HUDEP-2 (cell line): ENCODE data around the gene ADRB2.
A peak's percentile ranks its signal among the peaks of the same experiment; 100 is the strongest.

Source experiments
- DNase-seq, 76 experiments: peaks; one replicate each; lab custom pipeline; 2025; ENCODE audit not compliant: unreplicated experiment in 76 of 76; lab: John Stamatoyannopoulos, UW

Gene ADRB2

GRCh38 chr5:148804393-148804792 lies 22.0 kb upstream of the ADRB2 start:
- DNase-seq, result no peak

- no peak for DNase-seq
Observed at GRCh38 chr5:148805326-148806290, 20.8 kb upstream of the ADRB2 start.

GRCh38 chr5:148806520-148806931 lies 19.9 kb upstream of the ADRB2 start:
- no peak for DNase-seq

GRCh38 chr5:148807851-148808250 lies 18.6 kb upstream of the ADRB2 start:
- DNase-seq, result no peak

GRCh38 chr5:148808864-148809642 lies 17.4 kb upstream of the ADRB2 start:
- DNase-seq, result no peak

- no peak for DNase-seq
Observed at GRCh38 chr5:148809781-148810524, 16.5 kb upstream of the ADRB2 start.

- DNase-seq, result no peak
Observed at GRCh38 chr5:148810823-148811222, 15.6 kb upstream of the ADRB2 start.

GRCh38 chr5:148811756-148812155 lies 14.7 kb upstream of the ADRB2 start:
- no peak for DNase-seq

GRCh38 chr5:148815086-148815485 lies 11.3 kb upstream of the ADRB2 start:
- DNase-seq, result no peak

- DNase-seq, result no peak
Observed at GRCh38 chr5:148815578-148815977, 10.8 kb upstream of the ADRB2 start.

GRCh38 chr5:148816357-148816756 lies 10.1 kb upstream of the ADRB2 start:
- no peak for DNase-seq

- no peak for DNase-seq
Observed at GRCh38 chr5:148816782-148817181, 9.6 kb upstream of the ADRB2 start.

- no peak for DNase-seq
Observed at GRCh38 chr5:148817606-148818005, 8.8 kb upstream of the ADRB2 start.

- DNase-seq, result peak in 12 of 76 experiments; percentile 1 to 27 (median 8)
Observed at GRCh38 chr5:148820461-148821395, 5.7 kb upstream of the ADRB2 start.

GRCh38 chr5:148823871-148824270 lies 2.5 kb upstream of the ADRB2 start:
- DNase-seq, result no peak

- DNase-seq, result peak in 4 of 76 experiments; percentile 19 to 40 (median 38)
Observed at GRCh38 chr5:148825716-148826052, 727 bp upstream of the ADRB2 start.

GRCh38 chr5:148826739-148827070 lies 294 bp downstream of the ADRB2 start:
- no peak for DNase-seq

GRCh38 chr5:148827723-148828122 lies 1.3 kb downstream of the ADRB2 start:
- no peak for DNase-seq

GRCh38 chr5:148828511-148829247 lies 2.3 kb downstream of the ADRB2 start:
- DNase-seq, result no peak

- DNase-seq, result no peak
Observed at GRCh38 chr5:148829248-148829594, 2.8 kb downstream of the ADRB2 start.
